Left lung (tissue), 10 donors: ENCODE data around the gene UPB1. TPM values are rescaled to one million over a fixed set of nuclear protein-coding genes. Genes with fewer than 3 reads are reported as not detected.

Source experiments
- ATAC-seq: fragments of 200-7000 bp; cut with Tn5 transposase; one replicate; pipeline ENCODE4 v1.9.1; 2020; ENCODE audit warnings: moderate library complexity
- DNase-seq, 4 donors: peaks; one replicate each; pipeline ENCODE4 v3.0.0-alpha.2; 2013 to 2020
- H3K27ac ChIP-seq, 2 donors: fragments of 200-600 bp; sonication (generic) in 1 of 2; one replicate each; pipeline versions ENCODE4 v1.5.0 to v1.8.0; 2020 to 2021
- H3K27me3 ChIP-seq, 2 donors: fragments of 200-600 bp; sonication (generic) in 1 of 2; one replicate each; pipeline versions ENCODE4 v1.5.0 to v1.8.0; 2020 to 2021
- H3K36me3 ChIP-seq, 2 donors: fragments of 200-600 bp; sonication (generic) in 1 of 2; one replicate each; pipeline versions ENCODE4 v1.5.0 to v1.8.0; 2020 to 2021
- H3K4me1 ChIP-seq, 2 donors: fragments of 200-600 bp; one replicate each; pipeline ENCODE4 v1.8.0; 2021
- H3K4me3 ChIP-seq, 2 donors: fragments of 200-600 bp; sonication (generic) in 1 of 2; one replicate each; pipeline versions ENCODE4 v1.5.0 to v1.8.0; 2020 to 2021; ENCODE audit warnings: mild to moderate bottlenecking in 1 of 2
- H3K9me3 ChIP-seq, 2 donors: fragments of 200-600 bp; sonication (generic) in 1 of 2; one replicate each; pipeline versions ENCODE4 v1.5.0 to v1.8.0; 2020 to 2021
- CTCF ChIP-seq, 2 donors: fragments of 200-600 bp; sonication (generic) in 1 of 2; IDR thresholded peaks; one replicate each; pipeline versions ENCODE4 v1.5.0 to v1.8.0; 2021; ENCODE audit warnings: antibody characterized with exemption in 2 of 2
- intact Hi-C, 2 donors: fragments of 100-400 bp; cut with DNase I; formaldehyde crosslinking; loops; one replicate each; pipeline versions ENCODE4 v1.11.2 to v1.14.2; 2022
- polyA plus RNA-seq, 6 donors: library from polyadenylated mRNA; unstranded; fragments of 120-200 nt; gene quantifications; one replicate each; pipeline ENCODE4 v1.2.1, GENCODE V29; 2013; ENCODE audit not compliant: insufficient read length in 6 of 6
- total RNA-seq, 2 donors: library from RNA; stranded (reverse); fragmentation: NEBNext Ultra II Directional; extraction: Animal tissue kit (Norgen Biotek cat#: 25700); gene quantifications; one replicate each; pipeline ENCODE4 v1.2.1, GENCODE V29; 2021
- donor health status: DM: no; HTN: yes; CAD: no.
- donor health status: DM: no; HTN: no; CAD: no.

UPB1 gene
- total and polyA plus RNA-seq, 8 donors, result 0.50 to 2.3 (median 1.8) TPM

- Histone ChIP-seq H3K4me1 (peaks cover 4 to 23% of the 10 kb centered on the region in 2 donors), H3K4me3 (no peak overlapping the region), H3K36me3 (peaks cover 0 to 88% of the 10 kb centered on the region in 2 donors), H3K27me3 (no peaks in the 10 kb centered on the region), H3K27ac (peak overlapping the region in 1 of 2 donors; percentile 15), H3K9me3 (no peaks in the 10 kb centered on the region)
- intact Hi-C loops, result no loop called here
- ATAC-seq, result peak; percentile 81
- no peak for DNase-seq
- TF ChIP-seq CTCF (IDR thresholded peaks at IDR 0.05), result no peak
Measured at GRCh38 chr22:24566899-24567511, 71.9 kb downstream of the UPB1 start.

GRCh38 chr22:24567668-24568067, 72.5 kb downstream of the UPB1 start:
- no peak for DNase-seq
- Histone ChIP-seq H3K9me3 (no peaks in the 10 kb centered on the region), H3K27me3 (no peaks in the 10 kb centered on the region), H3K36me3 (peaks cover 0 to 89% of the 10 kb centered on the region in 2 donors), H3K4me1 (peaks cover 4 to 23% of the 10 kb centered on the region in 2 donors), H3K4me3 (no peak overlapping the region), H3K27ac (no peak overlapping the region)
- intact Hi-C loops, result no loop called here
- no peak for TF ChIP-seq CTCF (IDR thresholded peaks at IDR 0.05)
- ATAC-seq, result peak; percentile 53

- Histone ChIP-seq H3K36me3 (peaks cover 0 to 84% of the 10 kb centered on the region in 2 donors), H3K4me1 (peaks cover 2 to 8% of the 10 kb centered on the region in 2 donors), H3K9me3 (no peaks in the 10 kb centered on the region), H3K27ac (no peak overlapping the region), H3K4me3 (no peak overlapping the region), H3K27me3 (no peaks in the 10 kb centered on the region)
- TF ChIP-seq CTCF (IDR thresholded peaks at IDR 0.05), result no peak
- intact Hi-C loops, result no loop called here
- ATAC-seq (no peak), DNase-seq (no peak)
Measured at GRCh38 chr22:24571266-24571665, 76.1 kb downstream of the UPB1 start.

- Histone ChIP-seq H3K4me3 (no peak overlapping the region), H3K36me3 (peaks cover 0 to 36% of the 10 kb centered on the region in 2 donors), H3K27ac (no peak overlapping the region), H3K9me3 (no peaks in the 10 kb centered on the region), H3K27me3 (no peaks in the 10 kb centered on the region), H3K4me1 (no peaks in the 10 kb centered on the region)
- ATAC-seq (no peak), DNase-seq (no peak)
- intact Hi-C loops, result no loop called here
- no peak for TF ChIP-seq CTCF (IDR thresholded peaks at IDR 0.05)
Measured at GRCh38 chr22:24576778-24577177, 81.6 kb downstream of the UPB1 start.

Other genes starting within 250 kb of the UPB1 start
- gene SPECC1L, start 224.5 kb upstream of the UPB1 start, total RNA-seq, result 10 to 100 TPM; 70.9 to 94.4 TPM
- 10 to 100 TPM; 76.3 to 91.6 (median 80.9) TPM for gene SPECC1L, start 224.5 kb upstream of the UPB1 start, polyA plus RNA-seq
- 10 to 100 TPM; 11.5 to 16.8 TPM for gene ADORA2A, start 67.7 kb upstream of the UPB1 start, total RNA-seq
- gene ADORA2A, start 67.7 kb upstream of the UPB1 start, polyA plus RNA-seq, result 10 to 100 TPM; 23.0 to 31.9 (median 28.1) TPM
- gene GUCD1, start 59.8 kb downstream of the UPB1 start, total RNA-seq, result 100 to 1,000 TPM; 115 to 188 TPM
- 100 to 1,000 TPM in 1 of 6 donors, 10 to 100 TPM in 5; 81.7 to 109 (median 88.7) TPM for gene GUCD1, start 59.8 kb downstream of the UPB1 start, polyA plus RNA-seq
- gene SNRPD3, start 60.7 kb downstream of the UPB1 start, total RNA-seq, result 10 to 100 TPM; 62.7 to 67.3 TPM
- gene SNRPD3, start 60.7 kb downstream of the UPB1 start, polyA plus RNA-seq, result 100 to 1,000 TPM; 160 to 187 (median 180) TPM
- gene LRRC75B, start 97.7 kb downstream of the UPB1 start, total RNA-seq, result 10 to 100 TPM in 1 of 2 donors, 1 to 10 TPM in 1; 6.8 to 11.4 TPM
- 10 to 100 TPM; 25.8 to 35.1 (median 33.7) TPM for gene LRRC75B, start 97.7 kb downstream of the UPB1 start, polyA plus RNA-seq
- 10 to 100 TPM; 42.5 to 96.4 TPM for gene GGT1, start 107.9 kb downstream of the UPB1 start, total RNA-seq
- 10 to 100 TPM in 5 of 6 donors, 1 to 10 TPM in 1; 9.1 to 18.8 (median 12.3) TPM for gene GGT1, start 107.9 kb downstream of the UPB1 start, polyA plus RNA-seq